Measurements from ENCODE around the gene PARVB. TPM values are rescaled to one million over a fixed set of nuclear protein-coding genes. Genes with fewer than 3 reads are reported as not detected.

Gene PARVB
- total and polyA plus RNA-seq, 9 of the 15 experiments (the other 6 are each of a cell fraction or from before 2014, with no cell fraction given) = 1.1 to 59.2 (median 29.2) TPM

DNA sequence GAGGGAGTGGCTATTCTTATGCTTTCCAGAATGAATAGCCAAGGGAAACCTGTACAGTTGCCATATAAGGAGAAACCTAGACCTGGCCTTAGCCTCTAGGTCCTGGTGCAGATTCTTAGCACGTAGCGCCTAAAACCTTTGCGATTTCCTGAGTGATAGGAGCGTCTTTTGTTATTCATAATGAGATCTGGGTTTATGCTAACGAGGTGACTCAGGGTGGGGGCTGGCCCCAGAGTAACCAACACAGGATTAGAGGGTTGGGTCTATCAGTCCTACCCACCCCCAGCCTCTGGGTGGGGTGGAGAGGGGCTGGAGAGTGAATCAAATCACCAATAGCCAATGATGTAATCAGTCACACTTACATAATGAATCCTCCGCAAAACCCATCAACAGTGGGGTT is 83.2 kb downstream of the PARVB start:
- Histone ChIP-seq H3K27ac (ENCODE audit: extremely low read depth, low read depth, low read length) (no peak overlapping the region), H3K27me3 (ENCODE audit: control insufficient read depth in 2 of 2, insufficient read depth in 2 of 2, low read length in 2 of 2) (no peaks in the 10 kb centered on the region), H3K9me1 (ENCODE audit: control insufficient read depth, insufficient read depth, low read length) (no peaks in the 10 kb centered on the region), H3K79me2 (ENCODE audit: control insufficient read depth, insufficient read depth, low read length) (no peaks in the 10 kb centered on the region), H4K20me1 (replicated peaks; ENCODE audit: control insufficient read depth, insufficient read depth, low read length) (no peaks in the 10 kb centered on the region), H3K4me1 (replicated peaks in 1 of 2; ENCODE audit: control insufficient read depth in 2 of 2, insufficient read depth in 2 of 2, low read length in 2 of 2) (no peaks in the 10 kb centered on the region), H2AFZ (ENCODE audit: low read depth, low read length) (no peak overlapping the region), H3K4me3 (no peak overlapping the region), H3K36me3 (ENCODE audit: control insufficient read depth, insufficient read depth, low read length) (peaks cover 3% of the 10 kb centered on the region; the same call in 1 of the 3 replicates), H3K4me2 (ENCODE audit: insufficient read depth, low read length) (no peak overlapping the region), H3K9me3 (replicated peaks; ENCODE audit: control insufficient read depth, insufficient read depth, low read depth, low read length) (no peaks in the 10 kb centered on the region), H3K9ac (ENCODE audit: insufficient read depth in 1 of 2, low read depth in 2 of 2, low read length in 2 of 2) (no peak overlapping the region)
- ChIA-PET CTCF (ENCODE audit: low intra/inter-chr PET ratio) (no interaction called here), POLR2A (interaction anchor here (0.7 kb wide), 1 partner anchor 229 kb away, joined by 3 read pairs; no protein-coding TSS in a partner anchor)
- no peak for FAIRE-seq
- in situ Hi-C loops (cut with MboI) (no loop called here), intact Hi-C loops (cut with micrococcal nuclease) (no loop called here)
- BruUV-seq (replicated peaks) = no TSS peak
- DNase-seq (ENCODE audit: extremely low read depth in 1 of 4, low spot score in 3 of 4) = no peak
- 69% methylated on average over 5 of the region's 6 CpGs for WGBS (ENCODE audit: insufficient coverage, low coverage, missing lambda C conversion rate)
- no peak for ATAC-seq
- TF ChIP-seq EGR1 (conservative IDR thresholded peaks at IDR 0.05) = no peak
- TF ChIP-seq ZNF695 (CRISPR knock-in tag; IDR thresholded peaks at IDR 0.05) = no peak
- no peak for TF ChIP-seq GABPB1 (CRISPR knock-in tag; IDR thresholded peaks at IDR 0.05)
- no peak for TF ChIP-seq SAFB (IDR thresholded peaks at IDR 0.05; ENCODE audit: borderline replicate concordance, low read depth, low read length)
- no peak for TF ChIP-seq JUN (IDR thresholded peaks at IDR 0.05; ENCODE audit: borderline replicate concordance, low read depth, low read length)
- TF ChIP-seq JUN (CRISPR knock-in tag; IDR thresholded peaks at IDR 0.05; ENCODE audit: borderline replicate concordance) = no peak
- TF ChIP-seq, protein P1, sequence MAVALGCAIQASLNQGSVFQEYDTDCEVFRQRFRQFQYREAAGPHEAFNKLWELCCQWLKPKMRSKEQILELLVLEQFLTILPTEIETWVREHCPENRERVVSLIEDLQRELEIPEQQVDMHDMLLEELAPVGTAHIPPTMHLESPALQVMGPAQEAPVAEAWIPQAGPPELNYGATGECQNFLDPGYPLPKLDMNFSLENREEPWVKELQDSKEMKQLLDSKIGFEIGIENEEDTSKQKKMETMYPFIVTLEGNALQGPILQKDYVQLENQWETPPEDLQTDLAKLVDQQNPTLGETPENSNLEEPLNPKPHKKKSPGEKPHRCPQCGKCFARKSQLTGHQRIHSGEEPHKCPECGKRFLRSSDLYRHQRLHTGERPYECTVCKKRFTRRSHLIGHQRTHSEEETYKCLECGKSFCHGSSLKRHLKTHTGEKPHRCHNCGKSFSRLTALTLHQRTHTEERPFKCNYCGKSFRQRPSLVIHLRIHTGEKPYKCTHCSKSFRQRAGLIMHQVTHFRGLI (CRISPR knock-in tag; IDR thresholded peaks at IDR 0.05) = no peak
- no peak for TF ChIP-seq ZNF224 (CRISPR knock-in tag; IDR thresholded peaks at IDR 0.05)
- no peak for TF ChIP-seq MECOM (CRISPR knock-in tag; IDR thresholded peaks at IDR 0.05)
